ENCODE measurements around the gene TRIM44. TPM values are rescaled to one million over a fixed set of nuclear protein-coding genes. Genes with fewer than 3 reads are reported as not detected.

Gene TRIM44
- total RNA-seq, 1 experiment from 2014 or later: 191 TPM

- peaks cover 20% of the 10 kb centered on the region for H3K4me1 ChIP-seq (ENCODE audit: insufficient read depth, low read length, poor library complexity, severe bottlenecking)
- no peak for TF ChIP-seq CTCF (conservative IDR thresholded peaks at IDR 0.05; ENCODE audit: low read depth, low read length)
- no peak for TF ChIP-seq EZH2 (IDR thresholded peaks at IDR 0.05; ENCODE audit: borderline replicate concordance, low read depth, low read length, poor library complexity, severe bottlenecking)
- DNase-seq (ENCODE audit: low spot score): no peak
- ChIA-PET POLR2A (ENCODE audit: low non-redundant PET) (no interaction called here), CTCF (no interaction called here)
- H3K9me3 ChIP-seq (ENCODE audit: low read depth, low read length, poor library complexity, severe bottlenecking): peaks cover 5% of the 10 kb centered on the region
- intact Hi-C loops (cut with micrococcal nuclease; ENCODE audit: unreplicated experiment): no loop called here
- no peaks in the 10 kb centered on the region for H3K36me3 ChIP-seq (ENCODE audit: insufficient read depth, low read length, poor library complexity, severe bottlenecking)
- H3K27me3 ChIP-seq (replicated peaks; ENCODE audit: insufficient read depth, low read depth, low read length, poor library complexity): no peaks in the 10 kb centered on the region
- BruUV-seq (replicated peaks): no TSS peak
- H3K27ac ChIP-seq (ENCODE audit: low read depth, low read length, poor library complexity, severe bottlenecking): no peak overlapping the region
- H3K4me3 ChIP-seq (ENCODE audit: low read depth, low read length, poor library complexity, severe bottlenecking): no peak overlapping the region
Measured at GRCh38 chr11:35784699-35785098, 122.1 kb downstream of the TRIM44 start.

- CTCF ChIA-PET: interaction anchor here (1.1 kb wide), 1 partner anchor 36 kb away, joined by 3 read pairs; no protein-coding TSS in a partner anchor
- intact Hi-C loops (cut with micrococcal nuclease; ENCODE audit: unreplicated experiment): no loop called here
- no peak overlapping the region for H3K27ac ChIP-seq (ENCODE audit: low read depth, low read length, poor library complexity, severe bottlenecking)
- DNase-seq (ENCODE audit: low spot score): no peak
- H3K36me3 ChIP-seq (ENCODE audit: insufficient read depth, low read length, poor library complexity, severe bottlenecking): no peaks in the 10 kb centered on the region
- peaks cover 20% of the 10 kb centered on the region for H3K4me1 ChIP-seq (ENCODE audit: insufficient read depth, low read length, poor library complexity, severe bottlenecking)
- H3K9me3 ChIP-seq (ENCODE audit: low read depth, low read length, poor library complexity, severe bottlenecking): no peaks in the 10 kb centered on the region
- no peaks in the 10 kb centered on the region for H3K27me3 ChIP-seq (replicated peaks; ENCODE audit: insufficient read depth, low read depth, low read length, poor library complexity)
- TF ChIP-seq CTCF (conservative IDR thresholded peaks at IDR 0.05; ENCODE audit: low read depth, low read length): no peak
- no peak for TF ChIP-seq EZH2 (IDR thresholded peaks at IDR 0.05; ENCODE audit: borderline replicate concordance, low read depth, low read length, poor library complexity, severe bottlenecking)
- POLR2A ChIA-PET (ENCODE audit: low non-redundant PET): interaction anchor here (0.6 kb wide), 1 partner anchor 120 kb away, joined by 4 read pairs; no protein-coding TSS in a partner anchor
- H3K4me3 ChIP-seq (ENCODE audit: low read depth, low read length, poor library complexity, severe bottlenecking): no peak overlapping the region
- BruUV-seq (replicated peaks): no TSS peak
Measured at GRCh38 chr11:35785287-35786167, 123.0 kb downstream of the TRIM44 start.

GRCh38 chr11:35786188-35786587 lies 123.6 kb downstream of the TRIM44 start:
- TF ChIP-seq EZH2 (IDR thresholded peaks at IDR 0.05; ENCODE audit: borderline replicate concordance, low read depth, low read length, poor library complexity, severe bottlenecking): no peak
- TF ChIP-seq CTCF (conservative IDR thresholded peaks at IDR 0.05; ENCODE audit: low read depth, low read length): no peak
- intact Hi-C loops (cut with micrococcal nuclease; ENCODE audit: unreplicated experiment): no loop called here
- ChIA-PET CTCF (interaction anchor here (1.1 kb wide), 1 partner anchor 36 kb away, joined by 3 read pairs; no protein-coding TSS in a partner anchor), POLR2A (ENCODE audit: low non-redundant PET) (no interaction called here)
- no peaks in the 10 kb centered on the region for H3K36me3 ChIP-seq (ENCODE audit: insufficient read depth, low read length, poor library complexity, severe bottlenecking)
- no peaks in the 10 kb centered on the region for H3K9me3 ChIP-seq (ENCODE audit: low read depth, low read length, poor library complexity, severe bottlenecking)
- no peak overlapping the region for H3K4me3 ChIP-seq (ENCODE audit: low read depth, low read length, poor library complexity, severe bottlenecking)
- DNase-seq (ENCODE audit: low spot score): no peak
- H3K27ac ChIP-seq (ENCODE audit: low read depth, low read length, poor library complexity, severe bottlenecking): no peak overlapping the region
- H3K4me1 ChIP-seq (ENCODE audit: insufficient read depth, low read length, poor library complexity, severe bottlenecking): peaks cover 20% of the 10 kb centered on the region
- no peaks in the 10 kb centered on the region for H3K27me3 ChIP-seq (replicated peaks; ENCODE audit: insufficient read depth, low read depth, low read length, poor library complexity)
- no TSS peak for BruUV-seq (replicated peaks)
